GM21367 (cell line): ENCODE results near the gene LDLRAD3.

ENCODE experiments used
- ATAC-seq: cut with Tn5 transposase; IDR thresholded peaks from one replicate; pipeline ENCODE4 v1.9.1; 2021; ENCODE audit not compliant: unreplicated experiment

LDLRAD3 gene

DNA sequence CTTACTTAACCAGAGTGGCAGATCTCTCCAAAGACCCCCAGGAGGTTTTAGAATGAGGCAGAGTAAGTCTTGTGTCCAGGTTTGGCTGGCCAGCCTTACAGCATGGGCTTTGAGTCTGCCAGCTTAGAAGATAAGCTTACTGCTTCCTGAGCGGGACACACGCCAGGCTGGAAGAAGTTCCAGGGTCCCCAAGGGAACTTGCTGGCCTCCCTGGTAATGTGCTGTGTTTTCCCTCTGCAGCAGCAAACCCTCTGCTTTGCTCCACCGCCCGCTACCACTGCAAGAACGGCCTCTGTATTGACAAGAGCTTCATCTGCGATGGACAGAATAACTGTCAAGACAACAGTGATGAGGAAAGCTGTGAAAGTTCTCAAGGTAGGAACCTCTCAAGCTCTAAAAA is 154.2 kb downstream of the LDLRAD3 start:
- ATAC-seq = no peak

DNA sequence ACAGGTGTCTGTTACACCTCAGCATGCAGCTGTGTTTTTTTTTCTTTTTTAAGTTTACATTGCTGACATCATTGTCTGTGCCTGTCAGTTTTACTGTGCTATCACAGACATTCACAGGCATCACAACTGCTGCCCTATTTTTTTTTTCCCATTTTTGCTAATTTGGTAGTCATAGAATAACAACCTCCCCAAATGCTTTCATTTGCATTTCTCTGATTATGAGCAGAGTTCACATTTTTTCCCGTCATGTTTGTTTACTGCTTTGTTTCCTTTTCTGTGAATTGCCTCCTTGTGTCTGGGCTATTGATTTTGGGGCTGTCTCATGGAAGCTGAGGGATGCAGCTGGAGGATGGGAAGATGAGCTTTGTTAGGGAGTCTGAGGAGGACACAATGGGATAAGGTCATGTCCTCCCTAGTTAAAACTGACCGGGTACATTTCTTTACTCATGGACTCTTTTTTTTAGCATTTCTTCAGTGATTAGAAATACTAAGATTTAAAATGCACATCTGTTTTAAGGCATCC is 155.1 kb downstream of the LDLRAD3 start:
- ATAC-seq = no peak

DNA sequence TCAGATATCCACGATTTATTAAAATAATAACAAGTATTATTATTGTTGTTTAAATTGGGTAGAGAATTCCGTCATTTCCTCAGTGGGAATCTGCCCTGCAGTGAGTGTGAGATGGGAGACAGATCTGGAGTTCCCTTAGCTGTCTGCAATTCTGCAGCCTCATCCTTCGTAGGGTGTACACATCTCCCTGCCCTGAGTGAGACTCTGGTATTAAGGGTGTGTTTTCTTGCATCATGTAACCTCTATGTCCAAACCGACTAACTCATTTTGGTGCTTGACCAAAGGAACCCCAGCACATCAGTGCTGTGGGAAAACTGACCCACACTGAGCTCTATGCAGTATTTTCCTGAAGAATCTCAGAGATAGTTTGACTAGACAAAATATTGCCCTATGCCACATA is 157.6 kb downstream of the LDLRAD3 start:
- ATAC-seq = no peak

DNA sequence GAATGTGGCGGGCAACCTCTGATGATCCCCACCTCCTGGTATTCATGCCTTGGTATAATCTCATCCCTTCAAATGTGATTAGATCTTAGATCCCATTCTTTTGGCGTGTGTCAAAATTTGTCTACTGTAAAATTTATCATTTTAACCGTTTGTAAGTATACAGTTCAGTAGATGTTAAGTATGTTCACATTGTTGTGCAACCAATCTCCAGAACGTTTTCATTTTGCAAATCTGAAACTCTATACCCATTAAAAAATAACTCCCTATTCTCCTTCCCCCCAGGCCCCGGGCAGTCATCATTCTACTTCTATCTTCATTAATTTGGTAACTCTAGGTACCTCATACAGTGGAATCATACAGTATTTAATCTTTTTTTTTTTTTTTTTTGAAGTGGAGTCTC is 159.0 kb downstream of the LDLRAD3 start:
- no peak for ATAC-seq

DNA sequence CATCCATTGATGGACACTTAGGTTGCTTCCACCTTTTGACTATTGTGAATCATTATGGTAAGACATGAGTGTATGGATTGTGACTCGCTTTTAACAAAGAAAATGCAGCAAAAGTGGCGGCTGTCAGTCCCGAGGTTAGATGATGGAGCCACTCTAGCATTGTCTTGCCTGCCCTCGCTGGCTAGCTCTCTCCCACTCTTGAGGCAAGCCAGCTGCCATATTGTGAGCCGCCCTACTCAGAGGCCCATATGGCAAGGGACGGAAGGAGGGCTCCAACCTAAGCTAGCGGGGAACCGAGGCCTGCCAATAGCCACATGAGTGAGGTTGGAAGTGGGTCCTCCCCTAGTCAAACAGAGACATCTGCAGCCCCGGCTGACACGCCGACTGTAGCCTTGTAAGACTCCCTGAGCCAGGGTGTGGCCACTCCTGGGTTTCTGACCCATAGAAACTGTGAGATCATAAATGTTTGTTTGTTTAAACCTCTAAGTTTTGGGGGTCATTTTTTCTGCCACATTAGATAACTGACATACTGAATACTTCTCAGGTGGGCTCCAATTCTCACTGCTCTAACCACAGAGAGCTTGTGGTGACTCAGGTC is 160.2 kb downstream of the LDLRAD3 start:
- ATAC-seq = no peak

DNA sequence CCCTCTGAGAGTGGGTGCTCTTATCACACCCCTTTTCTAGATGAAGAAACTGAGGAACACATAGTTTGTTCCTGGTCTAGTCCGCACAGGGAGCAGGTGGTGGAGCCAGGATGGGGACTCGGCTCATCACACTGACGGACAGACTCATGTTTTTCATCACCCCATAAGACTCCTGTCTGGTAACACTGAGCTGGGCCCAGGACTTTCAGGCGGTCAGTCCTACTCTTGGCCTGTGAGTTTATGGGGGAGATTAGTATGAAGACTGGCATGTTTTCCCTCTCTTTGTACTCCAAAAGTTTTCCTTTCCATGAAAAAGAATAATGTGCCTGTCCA is 160.8 kb downstream of the LDLRAD3 start:
- no peak for ATAC-seq

DNA sequence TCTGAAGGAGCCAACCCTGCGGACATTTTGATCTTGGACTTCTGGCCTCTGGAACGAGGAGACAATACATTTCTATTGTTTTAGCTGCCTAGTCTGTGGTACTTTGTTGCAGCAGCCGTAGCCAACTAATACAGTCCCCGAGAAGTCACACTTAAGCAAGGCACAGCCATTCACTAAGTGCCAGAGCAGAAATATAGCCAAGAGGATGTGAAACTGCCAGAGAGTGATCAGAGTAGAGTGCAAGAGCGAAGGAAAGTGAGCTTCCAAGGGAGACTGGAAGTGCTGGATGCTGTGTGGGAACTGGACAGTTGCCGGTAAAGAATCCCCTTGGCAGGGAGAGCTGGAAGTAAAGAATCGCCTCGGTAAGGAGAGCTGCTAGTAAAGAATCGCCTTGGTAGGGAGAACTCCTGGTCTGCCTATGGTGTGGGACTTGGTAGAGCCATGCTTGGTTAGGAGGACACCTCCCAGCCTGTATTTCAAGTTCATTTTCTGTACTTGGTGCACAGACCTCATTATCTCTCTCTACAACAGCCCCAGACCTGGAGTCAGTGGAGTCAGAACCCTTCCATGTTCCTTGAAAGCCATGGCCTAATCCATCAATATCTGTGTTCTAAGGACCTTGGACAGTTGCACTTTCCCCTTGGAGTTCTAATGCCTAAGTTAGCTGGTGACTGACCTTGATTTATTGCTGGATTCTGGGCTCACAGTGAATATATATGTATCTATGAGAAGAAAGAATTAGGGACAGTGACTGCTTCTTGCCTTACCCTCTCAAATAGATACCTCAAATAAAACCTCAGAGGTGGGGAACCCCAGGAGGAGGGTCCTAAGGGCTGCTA is 162.1 kb downstream of the LDLRAD3 start:
- ATAC-seq = no peak

DNA sequence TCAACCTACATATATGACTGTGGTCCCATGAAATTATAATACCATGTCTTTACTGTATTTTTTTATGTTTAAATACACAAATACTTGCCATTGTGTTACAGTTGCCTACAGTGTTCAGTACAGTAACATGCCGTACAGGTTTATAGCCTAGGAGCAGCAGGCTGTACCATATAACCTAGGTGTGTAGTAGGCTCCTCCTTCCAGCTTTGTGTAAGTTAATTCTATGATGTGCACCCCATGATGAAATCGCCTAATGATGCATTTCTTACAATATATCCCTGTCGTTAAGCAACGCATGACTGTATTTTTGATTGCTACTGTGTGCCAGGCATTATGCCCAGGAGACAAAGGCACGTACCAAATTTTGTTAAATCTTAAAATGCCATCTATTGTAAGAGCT is 163.7 kb downstream of the LDLRAD3 start:
- no peak for ATAC-seq

DNA sequence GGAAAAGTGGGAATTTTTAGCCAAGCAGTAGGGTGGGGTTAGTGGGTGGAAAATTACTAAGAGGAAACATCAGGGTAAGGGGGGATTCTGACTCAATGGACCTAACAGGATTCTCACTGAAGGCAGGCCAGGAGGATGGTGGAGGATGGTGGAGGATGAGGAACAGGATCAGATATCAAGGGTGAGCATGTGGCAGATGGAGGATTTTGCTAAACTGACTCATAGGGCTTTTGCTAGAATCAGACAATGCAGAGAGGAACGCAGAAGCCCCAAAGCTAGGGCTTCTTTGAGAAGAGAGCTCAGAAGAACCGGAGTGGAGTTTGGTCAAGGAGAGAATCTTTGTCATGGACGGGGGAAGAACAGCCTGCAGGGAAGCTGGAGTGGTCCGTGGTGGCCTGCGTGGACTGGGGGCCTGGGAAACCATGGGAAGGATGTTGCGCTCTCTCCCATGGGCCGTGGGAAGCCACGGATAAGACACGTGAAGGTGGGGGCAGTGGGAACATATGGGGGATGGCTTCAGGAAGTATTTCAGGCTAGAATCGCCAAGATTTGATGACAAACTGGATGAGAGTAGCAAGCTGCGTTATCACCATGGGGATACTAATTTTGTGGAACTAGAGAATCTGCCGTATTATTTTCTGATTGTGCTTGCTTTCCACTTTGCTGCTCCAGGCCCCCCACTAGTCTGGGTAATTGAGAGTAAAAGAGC is 165.2 kb downstream of the LDLRAD3 start:
- ATAC-seq = no peak

DNA sequence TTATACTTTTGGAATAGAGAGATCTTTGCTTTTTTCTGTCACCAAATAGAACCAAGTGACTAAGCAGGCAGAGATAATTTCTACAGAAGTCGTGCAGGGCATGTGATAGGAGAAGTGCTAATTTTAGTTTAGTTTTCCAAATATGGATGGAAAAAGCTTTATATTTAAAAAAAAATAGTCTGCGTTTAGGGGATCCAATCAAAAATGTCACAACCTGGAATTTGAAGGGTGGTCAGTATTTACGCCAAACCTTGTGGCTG is 165.7 kb downstream of the LDLRAD3 start:
- ATAC-seq = no peak

DNA sequence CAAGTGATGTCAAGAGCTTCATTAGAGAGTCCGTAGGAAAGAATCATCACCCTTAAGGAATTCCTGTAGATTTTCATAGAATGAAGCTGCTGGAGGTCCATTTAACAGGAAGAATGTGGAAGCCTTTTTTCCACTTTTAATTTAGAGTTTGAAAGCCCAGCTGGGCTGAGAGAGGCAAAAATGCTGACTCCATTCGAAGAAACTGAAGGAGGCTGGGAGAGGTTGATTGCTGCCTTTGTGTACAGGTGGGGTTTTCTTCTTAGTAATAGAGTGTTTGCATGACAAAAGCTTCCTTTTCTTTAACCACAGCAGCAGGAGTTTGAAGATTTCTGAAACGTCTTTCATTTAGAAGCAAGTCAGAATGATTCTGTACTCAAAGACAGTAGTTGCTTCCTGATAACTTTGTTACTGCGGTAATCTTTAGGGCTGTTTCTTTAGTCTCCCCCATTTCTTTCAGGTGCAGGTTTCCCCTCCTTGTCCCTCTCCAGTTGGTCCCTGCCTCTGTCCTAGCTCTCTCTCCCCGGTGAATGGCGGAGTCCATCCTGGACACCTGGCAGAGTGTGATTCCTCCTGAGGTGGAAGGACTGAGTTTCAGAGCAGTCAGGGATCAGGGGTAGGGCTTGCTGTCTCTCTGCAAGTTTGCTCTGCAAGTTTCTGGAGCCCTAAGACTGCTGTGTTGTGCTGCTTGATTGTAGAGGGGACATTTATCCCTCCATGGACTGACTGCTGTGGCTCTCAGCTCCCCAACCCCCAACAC is 166.2 kb downstream of the LDLRAD3 start:
- ATAC-seq = no peak

DNA sequence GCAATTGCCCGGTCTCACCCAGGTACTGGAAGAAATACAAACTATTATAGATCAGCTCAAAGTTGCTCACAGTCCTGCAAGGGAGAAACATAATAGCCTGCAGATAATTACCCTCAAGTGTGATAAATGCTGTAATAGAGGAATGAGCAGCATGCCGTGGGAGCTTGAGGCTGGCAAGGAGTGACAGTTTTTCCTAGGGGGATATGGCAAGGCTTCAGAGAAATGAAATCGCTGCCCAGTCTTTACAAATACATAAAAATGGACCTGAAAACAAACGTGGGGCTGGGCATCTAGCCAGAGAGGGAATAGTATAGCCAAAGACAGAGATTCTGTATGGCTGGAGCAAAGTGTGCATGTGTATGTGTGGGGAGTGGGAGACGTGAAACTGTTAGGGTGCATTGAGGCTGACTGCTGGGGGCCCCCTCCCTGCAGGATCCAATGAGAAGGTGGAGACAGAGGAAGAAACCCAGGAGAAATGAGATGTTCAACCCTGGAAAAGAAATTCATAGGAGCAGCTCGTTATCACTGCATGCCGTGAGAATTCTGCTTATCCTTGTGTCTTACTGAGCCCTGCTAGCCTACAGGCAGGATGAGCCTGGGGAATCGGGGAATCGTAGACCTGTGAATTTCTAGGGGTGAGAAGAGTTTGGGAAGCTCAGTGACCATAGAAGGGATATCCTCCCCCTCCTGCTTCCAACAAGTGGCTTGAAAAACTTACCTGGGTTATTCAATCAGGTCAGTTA is 167.0 kb downstream of the LDLRAD3 start:
- no peak for ATAC-seq

DNA sequence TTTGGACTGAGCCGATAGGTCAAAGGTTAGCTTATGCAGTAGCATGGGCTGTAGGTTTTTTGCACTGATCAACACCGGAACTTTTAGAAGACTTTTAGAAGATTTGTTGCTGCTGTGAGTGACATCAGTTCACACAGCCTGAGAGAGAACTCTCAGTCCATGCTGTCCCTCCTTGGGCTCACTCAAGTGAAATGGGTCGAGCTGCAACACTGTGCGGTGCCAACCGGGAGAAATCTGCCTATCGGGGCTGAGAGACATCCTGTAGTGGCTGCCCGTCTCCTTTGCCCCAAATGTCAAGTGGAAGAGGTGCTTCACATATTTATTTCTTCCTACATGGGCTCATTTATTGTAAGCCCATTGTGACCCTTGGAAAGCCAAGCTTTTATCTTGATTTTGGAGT is 170.2 kb downstream of the LDLRAD3 start:
- no peak for ATAC-seq

DNA sequence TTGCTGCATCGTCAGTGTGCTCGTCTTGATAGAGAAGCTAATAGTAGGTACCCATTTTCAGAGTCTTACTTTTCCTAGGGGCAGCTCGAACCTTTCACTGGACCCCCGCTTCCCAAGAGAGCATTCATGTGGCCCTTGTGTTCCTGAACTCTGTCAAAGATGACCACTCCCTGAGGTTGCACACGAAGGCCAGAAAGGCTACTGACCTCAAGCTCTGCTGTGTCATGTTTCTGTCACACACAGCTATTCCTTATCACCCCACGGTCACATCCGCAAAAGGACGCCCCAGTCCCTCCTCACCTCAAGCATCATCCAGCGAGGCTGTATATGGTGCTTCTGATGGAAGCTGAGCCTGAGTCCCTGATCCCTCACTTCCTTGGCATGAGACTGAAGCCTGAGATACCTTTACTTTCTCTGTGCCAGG is 171.5 kb downstream of the LDLRAD3 start:
- no peak for ATAC-seq

DNA sequence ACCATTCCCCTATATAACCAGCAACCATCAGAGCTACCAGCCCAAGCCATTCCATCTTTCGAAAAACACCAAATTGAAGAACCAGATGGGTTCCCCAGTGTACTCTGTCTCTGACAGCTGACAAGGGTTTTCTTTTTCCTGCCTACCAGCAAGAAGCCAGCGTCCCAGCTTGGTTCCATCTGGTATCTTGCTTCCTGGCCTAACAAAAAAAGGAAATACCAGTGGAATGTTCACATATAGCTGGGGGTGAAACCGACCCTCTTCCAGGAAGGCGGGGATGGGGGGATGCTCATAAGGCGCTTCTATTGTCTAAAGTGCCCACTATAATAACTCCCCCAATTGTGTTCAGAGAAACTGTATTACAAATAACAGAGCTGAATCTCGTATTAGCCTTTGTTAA is 172.3 kb downstream of the LDLRAD3 start:
- ATAC-seq = no peak

DNA sequence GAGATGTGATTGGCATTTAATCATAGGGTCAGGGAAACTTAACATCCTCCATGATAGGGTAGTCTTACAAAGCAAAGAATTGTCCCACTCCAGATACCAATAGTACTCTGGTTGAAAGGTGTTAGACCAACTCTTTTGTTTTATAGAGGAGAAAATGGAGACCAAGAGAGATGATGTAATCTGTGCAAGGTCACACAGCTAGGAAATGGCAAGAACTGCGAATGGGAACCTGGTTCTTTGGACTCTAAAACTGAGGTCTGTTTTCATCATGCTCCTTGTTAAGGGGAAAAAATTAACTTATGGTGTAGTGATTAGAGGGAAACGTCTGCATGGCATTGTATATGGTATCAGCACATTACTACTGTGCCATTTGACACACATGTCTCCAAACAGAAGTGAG is 174.2 kb downstream of the LDLRAD3 start:
- no peak for ATAC-seq

DNA sequence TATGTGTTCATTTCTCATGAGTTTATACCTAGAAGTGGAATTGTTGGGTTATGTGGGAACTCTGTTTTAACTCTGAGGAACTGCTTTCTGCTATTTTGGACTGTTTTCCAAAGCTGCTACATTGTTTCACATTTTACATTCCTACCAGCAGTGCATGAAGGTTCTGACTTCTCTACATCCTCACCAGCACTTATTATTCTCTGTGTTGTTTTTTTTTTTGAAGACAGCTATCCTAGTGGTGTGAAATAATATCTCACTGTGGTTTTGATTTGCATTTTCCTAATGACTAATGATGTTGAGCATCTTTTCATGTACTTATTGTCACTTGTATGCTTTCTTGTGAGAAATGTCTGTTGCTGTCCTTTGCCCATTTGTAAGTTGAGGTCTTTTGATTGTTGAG is 175.4 kb downstream of the LDLRAD3 start:
- ATAC-seq = no peak

DNA sequence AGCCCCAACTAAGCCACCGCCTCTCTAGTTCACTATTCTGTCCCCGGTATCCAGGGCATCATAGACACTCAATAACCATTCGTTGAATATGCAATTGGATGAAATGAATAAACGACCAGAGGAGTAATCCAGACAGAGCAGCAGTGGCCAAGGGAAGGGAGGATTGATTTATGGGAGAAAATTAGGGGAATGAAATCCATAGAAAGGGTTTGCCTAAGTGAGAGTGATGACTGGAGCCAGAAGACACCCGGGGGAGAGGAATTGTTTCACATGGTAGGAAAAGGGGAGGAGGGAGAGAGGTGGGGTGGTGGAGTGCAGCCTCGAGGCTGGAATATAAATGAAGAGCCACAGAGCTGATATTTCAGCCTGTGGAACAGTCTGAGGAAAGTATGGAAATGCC is 177.2 kb downstream of the LDLRAD3 start:
- ATAC-seq = no peak

DNA sequence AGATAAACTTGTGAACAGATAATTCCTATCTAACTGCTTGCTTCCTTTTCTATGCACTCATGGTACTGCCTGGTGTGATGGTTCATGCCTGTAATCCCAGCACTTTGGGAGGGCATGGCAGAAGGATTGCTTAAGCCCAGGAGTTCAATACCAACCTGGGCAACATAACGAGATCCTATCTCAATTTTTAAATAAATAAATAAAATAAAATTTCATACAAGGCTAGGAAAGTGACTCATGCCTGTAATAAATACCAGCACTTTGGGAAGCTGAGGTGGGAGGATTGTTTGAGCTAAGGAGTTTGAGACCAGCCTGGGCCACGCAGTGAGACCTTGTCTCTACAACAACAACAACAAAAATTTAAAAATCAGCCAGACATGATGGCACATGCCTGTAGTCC is 178.8 kb downstream of the LDLRAD3 start:
- ATAC-seq = no peak

DNA sequence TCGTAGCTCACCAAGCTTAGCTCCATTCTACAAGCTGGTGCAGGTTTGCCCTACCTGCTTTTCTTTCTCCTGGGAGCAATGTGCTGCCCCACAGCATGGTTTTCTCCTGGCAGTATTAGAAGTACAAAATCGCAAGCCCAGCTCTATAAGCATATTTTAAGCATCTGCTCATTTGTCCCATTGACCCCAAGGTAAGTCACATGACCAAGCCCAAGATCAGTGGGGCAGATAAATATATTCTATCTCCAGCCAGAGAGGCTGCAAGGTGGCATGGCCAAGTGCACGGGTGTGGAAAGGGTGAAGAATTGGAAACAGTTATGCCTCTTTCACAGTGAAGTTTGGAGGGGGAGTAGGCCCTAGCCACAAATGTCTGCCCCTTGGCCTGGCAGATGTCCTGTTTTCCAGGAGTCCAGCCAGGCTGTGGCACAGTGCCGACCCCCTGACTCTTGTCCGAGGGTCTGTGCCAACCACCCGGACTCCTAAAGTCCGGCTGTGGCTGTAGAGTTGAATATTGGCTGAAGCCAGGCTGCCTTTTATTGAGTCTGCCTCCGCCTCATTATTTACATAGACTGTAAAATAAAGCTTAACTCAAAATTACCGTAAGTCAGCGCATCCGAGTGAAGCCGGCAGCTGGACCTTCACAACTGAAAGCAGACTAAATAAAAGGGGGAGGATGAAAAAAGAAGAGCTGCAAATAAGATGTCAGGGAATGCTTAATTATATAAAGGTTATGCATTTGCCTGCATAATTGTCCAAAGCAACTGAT is 179.7 kb downstream of the LDLRAD3 start:
- no peak for ATAC-seq
